GM23338 (cell line): ENCODE measurements around the gene YAP1.

Experiments used
- CREB1 ChIP-seq: fragments of 250-450 bp; sonication (Bioruptor Pico); IDR thresholded peaks from 2 replicates; pipeline ENCODE4 v1.5.0; 2020; ENCODE audit warnings: low read depth, mild to moderate bottlenecking, moderate library complexity
- EZH2 ChIP-seq: fragments of 200-600 bp; sonication (generic); IDR thresholded peaks from one replicate; pipeline ENCODE4 v1.8.0; 2017; ENCODE audit warnings: antibody characterized with exemption, mild to moderate bottlenecking, low read depth; ENCODE audit not compliant: unreplicated experiment
- EZH2phosphoT487 ChIP-seq: fragments of 200-600 bp; sonication (generic); IDR thresholded peaks from one replicate; pipeline ENCODE4 v1.8.1; 2018; ENCODE audit warnings: antibody characterized with exemption; ENCODE audit not compliant: unreplicated experiment
- JUNB ChIP-seq: IDR thresholded peaks from one replicate; pipeline ENCODE4 v1.6.1; 2016; ENCODE audit warnings: antibody characterized with exemption; ENCODE audit not compliant: unreplicated experiment
- NANOG ChIP-seq: IDR thresholded peaks from 2 replicates; pipeline ENCODE4 v1.6.1; 2016; ENCODE audit warnings: antibody characterized with exemption, borderline replicate concordance
- POLR2AphosphoS5 ChIP-seq: IDR thresholded peaks from 2 replicates; pipeline ENCODE4 v1.6.1; 2016; ENCODE audit warnings: antibody characterized with exemption, low read depth
- REST ChIP-seq: IDR thresholded peaks from one replicate; pipeline ENCODE4 v1.6.1; 2018; ENCODE audit warnings: antibody characterized with exemption; ENCODE audit not compliant: unreplicated experiment
- STAT1 ChIP-seq: IDR thresholded peaks from one replicate; pipeline ENCODE4 v1.6.1; 2016; ENCODE audit warnings: antibody characterized with exemption; ENCODE audit not compliant: unreplicated experiment
- ZNF331 ChIP-seq: fragments of 250-450 bp; sonication (Bioruptor Pico); IDR thresholded peaks from 2 replicates; pipeline ENCODE4 v1.5.0; 2020; ENCODE audit warnings: low read depth, mild to moderate bottlenecking, moderate library complexity
- ZNF462 ChIP-seq: fragments of 250-450 bp; sonication (Bioruptor Pico); IDR thresholded peaks from 2 replicates; pipeline ENCODE4 v1.5.0; 2020; ENCODE audit warnings: mild to moderate bottlenecking, moderate library complexity
- TF ChIP-seq, protein P1 (sequence below), 2 experiments: fragments of 200-600 bp in 1 of 2; sonication (generic) in 1 of 2; conservative IDR thresholded peaks; 2 replicates each; pipeline versions ENCODE4 v1.5.1 to v1.6.1; 2016 to 2017; ENCODE audit warnings: antibody characterized with exemption in 2 of 2, low read depth in 2 of 2, mild to moderate bottlenecking in 2 of 2, moderate library complexity in 1 of 2
- TF ChIP-seq, protein P2 (sequence below): IDR thresholded peaks from 2 replicates; pipeline ENCODE4 v1.6.1; 2016; ENCODE audit warnings: antibody characterized with exemption

DNA sequence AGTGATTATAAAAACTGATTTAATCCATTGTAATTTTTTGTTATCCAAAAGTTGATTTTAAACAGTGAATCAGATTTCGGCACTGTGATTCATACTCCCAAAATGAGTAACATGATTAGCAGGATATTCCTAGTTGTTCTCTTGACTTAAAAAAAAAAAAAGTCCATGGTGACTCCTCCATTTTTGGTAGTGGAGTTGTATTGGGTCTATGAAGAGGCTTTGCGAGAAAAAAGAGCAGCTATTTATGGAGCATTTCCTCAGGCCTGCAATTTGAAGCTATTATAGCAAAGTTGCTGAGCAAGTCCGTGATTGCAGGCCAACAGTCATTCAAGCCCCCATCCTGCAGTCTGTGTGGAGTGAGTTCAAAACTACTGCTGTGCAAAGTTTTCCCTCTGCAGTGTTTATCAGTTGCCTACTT is 28.8 kb downstream of the YAP1 start:
- TF ChIP-seq, protein P1, sequence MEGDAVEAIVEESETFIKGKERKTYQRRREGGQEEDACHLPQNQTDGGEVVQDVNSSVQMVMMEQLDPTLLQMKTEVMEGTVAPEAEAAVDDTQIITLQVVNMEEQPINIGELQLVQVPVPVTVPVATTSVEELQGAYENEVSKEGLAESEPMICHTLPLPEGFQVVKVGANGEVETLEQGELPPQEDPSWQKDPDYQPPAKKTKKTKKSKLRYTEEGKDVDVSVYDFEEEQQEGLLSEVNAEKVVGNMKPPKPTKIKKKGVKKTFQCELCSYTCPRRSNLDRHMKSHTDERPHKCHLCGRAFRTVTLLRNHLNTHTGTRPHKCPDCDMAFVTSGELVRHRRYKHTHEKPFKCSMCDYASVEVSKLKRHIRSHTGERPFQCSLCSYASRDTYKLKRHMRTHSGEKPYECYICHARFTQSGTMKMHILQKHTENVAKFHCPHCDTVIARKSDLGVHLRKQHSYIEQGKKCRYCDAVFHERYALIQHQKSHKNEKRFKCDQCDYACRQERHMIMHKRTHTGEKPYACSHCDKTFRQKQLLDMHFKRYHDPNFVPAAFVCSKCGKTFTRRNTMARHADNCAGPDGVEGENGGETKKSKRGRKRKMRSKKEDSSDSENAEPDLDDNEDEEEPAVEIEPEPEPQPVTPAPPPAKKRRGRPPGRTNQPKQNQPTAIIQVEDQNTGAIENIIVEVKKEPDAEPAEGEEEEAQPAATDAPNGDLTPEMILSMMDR (conservative IDR thresholded peaks at IDR 0.05; ENCODE audit: low read depth in 2 of 2), result no peak
- TF ChIP-seq, protein P2, sequence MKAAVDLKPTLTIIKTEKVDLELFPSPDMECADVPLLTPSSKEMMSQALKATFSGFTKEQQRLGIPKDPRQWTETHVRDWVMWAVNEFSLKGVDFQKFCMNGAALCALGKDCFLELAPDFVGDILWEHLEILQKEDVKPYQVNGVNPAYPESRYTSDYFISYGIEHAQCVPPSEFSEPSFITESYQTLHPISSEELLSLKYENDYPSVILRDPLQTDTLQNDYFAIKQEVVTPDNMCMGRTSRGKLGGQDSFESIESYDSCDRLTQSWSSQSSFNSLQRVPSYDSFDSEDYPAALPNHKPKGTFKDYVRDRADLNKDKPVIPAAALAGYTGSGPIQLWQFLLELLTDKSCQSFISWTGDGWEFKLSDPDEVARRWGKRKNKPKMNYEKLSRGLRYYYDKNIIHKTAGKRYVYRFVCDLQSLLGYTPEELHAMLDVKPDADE, result no peak
- no peak for TF ChIP-seq ZNF331 (CRISPR knock-in tag)
- no peak for TF ChIP-seq REST
- no peak for TF ChIP-seq CREB1 (CRISPR knock-in tag)
- no peak for TF ChIP-seq POLR2AphosphoS5
- no peak for TF ChIP-seq JUNB
- no peak for TF ChIP-seq EZH2
- TF ChIP-seq EZH2phosphoT487, result no peak
- no peak for TF ChIP-seq ZNF462
- no peak for TF ChIP-seq NANOG
- no peak for TF ChIP-seq STAT1
